HG03039 (cell line): ENCODE results near the gene HMGB2.

Experiments
- ATAC-seq: cut with Tn5 transposase; IDR thresholded peaks from one replicate; pipeline ENCODE4 v1.9.1; 2021; ENCODE audit warnings: mild to moderate bottlenecking, moderate library complexity; ENCODE audit not compliant: unreplicated experiment

The HMGB2 gene

DNA sequence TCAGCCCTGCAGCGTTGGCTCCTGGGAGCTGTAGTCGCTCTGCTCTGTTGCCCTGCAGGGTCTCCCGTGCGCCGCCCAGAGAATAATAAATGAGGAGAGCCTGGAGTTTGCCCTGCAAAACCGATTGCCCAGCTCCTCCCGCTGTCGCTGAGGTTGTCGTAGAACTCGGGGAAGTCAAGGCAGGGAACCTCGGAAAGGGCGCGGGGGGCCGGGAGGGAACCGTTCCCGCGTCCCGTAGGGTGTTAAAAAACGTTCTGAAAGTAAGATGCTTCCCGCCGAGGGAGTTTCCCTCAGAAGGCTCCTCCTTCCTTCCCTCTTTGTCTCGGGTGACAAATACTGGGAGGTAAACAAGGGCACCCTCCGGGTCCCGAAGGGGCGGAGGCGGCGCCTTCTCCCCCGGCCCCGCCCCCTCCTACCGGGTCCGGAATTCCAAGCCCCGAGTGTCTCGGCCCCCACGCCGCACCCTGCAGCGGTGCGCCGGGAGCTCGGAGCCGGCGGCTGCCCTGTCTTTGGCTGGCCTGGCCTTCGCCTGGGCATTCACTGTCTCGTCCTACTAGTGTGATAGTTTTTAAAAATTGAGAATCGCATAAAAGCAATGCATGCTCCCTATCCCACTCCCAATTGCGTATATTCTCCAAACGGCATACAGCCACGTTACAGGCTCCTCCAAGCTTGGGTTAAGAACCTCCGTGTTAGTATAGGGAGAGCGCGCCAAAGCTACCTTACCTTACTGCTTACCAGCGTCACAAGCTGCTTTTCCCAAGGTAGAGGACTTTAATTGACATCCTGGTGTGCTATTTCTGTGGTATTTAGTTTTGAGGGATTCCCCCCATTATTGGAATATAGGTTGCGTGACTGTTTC lies 964 bp upstream of the HMGB2 start:
- ATAC-seq: peak; percentile 34

DNA sequence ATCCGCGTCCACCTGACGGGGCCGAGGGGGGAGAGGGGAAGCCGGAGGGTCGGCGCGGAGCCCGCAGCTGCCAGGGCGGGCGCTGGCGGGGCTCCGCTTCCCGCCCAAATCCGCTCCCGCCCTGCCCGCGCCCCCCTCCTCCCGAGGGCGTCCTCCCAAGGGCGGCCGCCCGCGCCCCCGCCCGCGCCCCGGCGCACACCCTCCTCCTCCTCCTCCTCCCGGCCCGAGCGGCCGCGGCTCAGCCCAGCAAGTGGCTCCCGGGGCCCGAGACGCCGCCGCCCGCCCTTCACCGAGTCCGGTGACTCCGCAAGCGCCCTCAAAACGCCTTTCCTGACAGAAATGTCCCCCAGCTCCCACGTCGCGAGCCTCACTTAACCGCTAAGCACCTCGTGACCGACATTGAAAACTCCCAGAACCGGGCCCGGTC lies 487 bp downstream of the HMGB2 start:
- no peak for ATAC-seq

DNA sequence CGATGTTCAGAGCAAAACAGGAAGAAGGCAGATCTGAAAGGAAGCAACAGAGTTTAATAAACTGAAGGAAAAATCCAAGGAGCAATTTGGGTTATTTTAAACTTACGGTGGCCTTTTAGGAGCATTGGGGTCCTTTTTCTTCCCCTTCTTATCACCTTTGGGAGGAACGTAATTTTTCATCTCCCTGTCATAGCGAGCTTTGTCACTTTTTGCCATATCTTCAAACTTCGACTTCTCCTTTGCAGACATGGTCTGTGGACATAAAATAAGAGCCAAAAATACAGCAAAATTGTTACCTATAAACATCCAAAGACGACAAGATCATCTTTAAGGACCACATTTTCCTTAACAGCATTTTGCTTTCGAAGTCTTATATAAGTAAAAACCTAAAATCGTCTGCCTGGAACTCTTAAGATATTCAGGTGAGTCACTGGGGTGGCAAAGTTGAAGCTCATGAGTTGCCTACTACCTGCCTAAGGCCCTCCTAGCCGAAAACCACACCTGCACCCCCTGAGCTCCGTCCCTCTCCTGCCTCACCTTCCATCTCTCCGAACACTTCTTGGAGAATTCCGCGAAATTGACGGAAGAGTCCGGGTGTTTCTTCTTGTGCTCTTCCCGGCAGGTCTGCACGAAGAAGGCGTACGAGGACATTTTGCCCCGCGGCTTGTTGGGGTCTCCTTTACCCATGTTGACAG lies 1.0 kb downstream of the HMGB2 start:
- no peak for ATAC-seq

DNA sequence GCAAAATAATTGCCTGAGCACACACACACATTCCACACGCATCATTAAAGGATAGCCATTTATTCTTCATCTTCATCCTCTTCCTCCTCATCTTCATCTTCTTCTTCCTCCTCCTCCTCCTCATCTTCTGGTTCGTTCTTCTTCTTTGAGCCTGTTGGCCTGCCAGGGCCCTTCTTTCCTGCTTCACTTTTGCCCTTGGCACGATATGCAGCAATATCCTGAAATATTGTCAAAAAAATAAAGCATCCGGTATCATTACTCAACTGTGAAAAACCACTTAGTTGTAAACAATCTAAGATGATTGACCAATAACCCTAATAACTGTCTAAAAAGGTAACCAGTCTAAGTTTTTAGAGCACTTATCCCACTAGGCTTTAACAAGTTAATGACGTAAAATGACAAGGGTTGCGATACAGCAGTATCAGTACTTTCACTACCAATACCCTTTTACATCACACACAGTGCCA lies 2.1 kb downstream of the HMGB2 start:
- ATAC-seq: no peak

DNA sequence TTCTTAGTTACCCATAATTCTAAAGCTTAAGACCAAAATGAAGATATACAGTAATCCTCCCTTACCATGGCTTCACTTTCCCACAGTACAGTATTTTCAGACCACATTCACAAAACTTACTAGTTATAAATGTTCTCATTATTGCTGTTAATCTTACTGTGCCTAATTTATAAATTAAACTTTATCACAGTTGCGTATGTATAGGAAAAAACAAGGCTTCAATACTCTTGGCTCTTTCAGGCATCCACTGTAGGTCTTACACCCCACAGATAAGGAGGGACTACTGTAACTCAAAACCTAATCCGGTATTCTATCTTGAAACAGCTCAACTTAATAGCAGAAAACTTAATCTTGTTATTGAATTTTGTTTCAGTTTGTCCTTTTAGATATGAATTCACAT lies 3.6 kb downstream of the HMGB2 start:
- no peak for ATAC-seq

DNA sequence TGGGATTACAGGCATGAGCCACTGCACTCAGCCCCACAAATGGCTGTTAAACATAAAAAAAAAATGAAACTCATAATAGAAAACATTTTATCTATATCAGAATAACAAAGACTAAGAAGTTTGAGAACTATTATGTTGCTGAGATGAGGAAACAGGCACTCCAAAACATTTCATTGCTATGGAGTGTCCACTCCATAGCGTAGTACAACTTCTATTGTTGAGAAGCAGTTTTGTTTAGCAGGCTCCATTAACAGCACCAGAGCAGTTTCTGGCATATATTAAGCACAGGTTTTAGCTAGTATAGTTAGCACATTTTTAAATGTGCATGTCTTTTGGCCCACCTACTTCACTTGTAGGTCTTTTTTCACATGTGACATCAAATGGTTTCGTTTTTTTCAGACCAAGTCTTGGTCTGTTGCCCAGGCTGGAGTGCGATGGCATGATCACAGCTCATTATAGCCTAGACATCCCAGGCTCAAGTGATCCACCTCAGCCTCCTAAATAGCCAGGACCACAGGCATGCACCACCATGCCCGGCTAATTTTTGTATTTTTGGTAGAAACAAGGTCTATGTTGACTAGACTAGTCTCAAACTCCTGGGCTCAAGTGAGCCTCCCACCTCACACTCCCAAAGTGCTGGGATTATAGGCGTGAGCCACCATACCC lies 5.8 kb downstream of the HMGB2 start:
- no peak for ATAC-seq

DNA sequence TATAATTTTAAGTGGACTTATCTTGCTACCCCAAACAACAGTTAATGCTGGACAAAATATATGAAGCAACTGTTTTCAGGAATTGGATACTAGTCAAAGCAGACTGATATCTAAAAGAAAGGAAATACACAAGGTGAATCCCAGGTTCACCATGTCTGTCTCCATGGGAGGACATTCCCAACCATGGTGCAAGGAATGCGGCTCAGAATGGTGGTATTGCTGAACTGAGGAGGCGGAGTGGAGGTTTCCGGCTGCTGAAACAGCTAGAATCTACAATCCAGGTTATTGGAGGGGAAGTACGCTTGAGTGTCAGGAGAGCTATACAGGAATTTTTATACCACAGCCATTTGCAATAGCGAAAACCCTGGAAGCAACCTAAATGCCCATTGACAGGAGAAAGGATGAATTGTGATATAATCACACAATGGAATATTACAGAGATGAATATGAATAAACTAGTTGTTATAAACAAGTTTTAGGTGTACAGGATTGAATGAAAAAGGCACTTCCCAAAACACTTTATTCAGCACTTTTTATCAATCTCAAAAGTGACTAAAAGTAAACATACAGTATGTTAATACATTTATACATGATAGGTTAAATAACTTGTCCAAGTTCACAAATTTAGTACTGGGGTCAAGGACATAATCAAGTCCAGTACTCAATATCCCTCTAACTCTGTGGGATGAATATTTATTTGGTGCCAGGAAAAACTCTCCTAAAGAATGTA lies 9.0 kb downstream of the HMGB2 start:
- ATAC-seq: no peak

DNA sequence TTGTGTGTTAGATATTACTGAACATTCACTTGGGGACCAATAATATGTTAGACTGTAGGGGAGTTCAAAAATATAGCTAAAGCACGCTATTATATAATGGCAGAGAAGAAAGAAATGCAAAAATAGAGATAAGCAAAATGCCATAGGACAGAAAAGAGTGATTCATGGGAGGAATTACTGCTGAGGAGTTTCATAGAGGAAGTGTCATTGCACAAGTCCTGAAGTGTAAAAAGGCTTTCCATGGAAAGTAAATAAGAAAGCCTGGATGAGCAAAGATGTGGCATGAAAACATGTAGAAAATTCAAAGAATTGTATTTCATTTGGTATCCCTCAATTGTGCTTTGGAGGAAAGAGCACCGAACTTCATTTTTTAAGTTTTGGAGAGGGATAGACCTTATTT lies 14.5 kb downstream of the HMGB2 start:
- ATAC-seq: no peak

DNA sequence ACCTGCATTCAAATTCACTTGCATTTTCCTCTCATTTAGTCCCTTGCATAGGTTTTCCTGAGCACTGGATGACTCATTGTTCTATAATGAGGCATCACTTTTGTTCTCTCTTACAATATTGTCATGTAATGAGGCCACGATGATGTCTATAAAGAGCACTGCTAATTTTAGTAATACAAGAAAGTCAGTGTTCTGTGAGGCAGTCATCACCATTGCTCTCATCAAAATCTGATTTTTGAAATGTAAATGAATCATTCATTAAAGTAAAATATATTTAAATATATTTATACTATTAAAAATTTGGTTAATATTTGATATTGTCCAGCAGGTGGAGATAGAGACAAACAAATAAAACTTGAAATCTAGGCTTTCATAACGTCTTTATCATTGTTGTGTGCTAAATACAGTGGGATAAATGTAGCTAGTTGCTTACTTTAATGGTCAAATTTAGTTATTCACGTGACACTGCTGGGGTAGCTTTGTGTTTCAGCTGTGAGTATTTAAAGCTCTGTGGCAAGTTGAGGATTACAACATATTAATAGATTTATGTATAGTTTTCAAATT lies 15.4 kb downstream of the HMGB2 start:
- peak; percentile 62 for ATAC-seq

DNA sequence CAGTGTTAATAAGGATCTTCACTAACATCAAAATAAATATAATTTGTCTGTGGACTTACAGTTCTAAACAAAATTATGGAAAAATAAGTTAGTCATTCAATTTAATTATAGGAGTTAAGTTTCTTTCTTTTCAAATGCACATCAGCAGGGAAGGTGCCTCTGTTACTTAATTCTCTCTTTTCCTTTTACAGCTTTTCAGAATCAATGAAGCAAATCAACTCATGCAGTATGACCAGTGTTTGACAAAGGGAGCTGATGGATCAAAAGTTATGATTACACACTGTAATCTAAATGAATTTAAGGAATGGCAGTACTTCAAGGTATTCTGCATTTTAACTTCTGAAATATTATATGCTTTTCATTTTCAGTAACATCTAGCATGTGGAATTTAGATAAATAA lies 15.9 kb downstream of the HMGB2 start:
- ATAC-seq: no peak

DNA sequence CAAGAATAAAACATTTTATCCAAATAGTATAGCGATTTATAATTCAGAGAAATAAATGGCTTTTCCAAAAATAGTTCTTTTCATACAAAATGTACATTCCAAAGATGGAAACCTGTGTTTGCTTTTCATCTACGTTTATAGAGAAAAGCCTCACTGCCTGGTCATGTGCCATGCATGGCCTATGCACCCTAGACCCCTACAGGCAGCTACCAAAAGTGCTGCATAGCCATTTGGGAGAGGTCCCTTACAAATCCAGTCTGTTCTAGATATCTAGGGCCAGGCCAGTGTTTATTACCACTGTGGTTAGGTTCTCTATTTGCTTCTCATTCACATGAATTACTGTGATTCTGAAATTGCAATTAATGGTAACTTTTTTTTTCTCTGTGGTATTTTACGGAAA lies 17.2 kb downstream of the HMGB2 start:
- no peak for ATAC-seq

DNA sequence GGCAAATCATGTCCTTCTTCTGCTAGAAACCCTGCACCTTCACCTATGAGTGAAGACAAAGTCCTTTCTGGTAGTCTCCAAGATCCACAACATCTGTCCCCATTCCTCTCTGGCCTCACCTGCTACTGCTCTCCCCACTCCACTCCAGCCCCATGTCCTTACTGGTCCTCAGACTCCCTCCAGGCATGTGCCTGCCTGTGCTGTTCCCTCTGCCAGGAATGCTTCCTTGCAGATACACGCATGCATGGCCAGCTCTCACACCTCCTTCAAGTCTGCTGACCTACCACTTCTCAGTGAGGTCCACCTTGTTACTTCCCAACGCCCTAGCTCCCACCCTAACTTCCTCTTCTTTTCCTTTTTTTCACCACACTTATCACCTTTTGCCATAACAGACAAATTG lies 18.1 kb downstream of the HMGB2 start:
- no peak for ATAC-seq

DNA sequence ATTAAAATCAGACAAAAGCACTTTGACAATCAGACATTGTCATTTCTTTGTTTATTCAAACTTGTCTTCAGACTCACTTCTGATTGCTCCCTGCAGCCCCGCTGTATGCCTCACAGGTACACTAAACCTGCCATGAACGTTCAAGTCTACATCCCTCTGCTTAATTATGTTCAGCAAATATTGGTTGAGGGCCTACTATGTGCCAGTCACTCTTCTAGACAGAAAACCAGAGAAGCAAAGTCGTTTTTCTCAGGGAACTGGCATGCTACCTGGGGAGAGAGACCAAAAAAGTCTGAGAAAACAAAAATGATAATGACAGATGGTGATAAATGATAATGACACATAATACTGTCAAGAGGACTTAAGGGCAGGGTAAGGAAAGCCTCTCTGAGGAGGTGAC lies 19.4 kb downstream of the HMGB2 start:
- ATAC-seq: no peak

DNA sequence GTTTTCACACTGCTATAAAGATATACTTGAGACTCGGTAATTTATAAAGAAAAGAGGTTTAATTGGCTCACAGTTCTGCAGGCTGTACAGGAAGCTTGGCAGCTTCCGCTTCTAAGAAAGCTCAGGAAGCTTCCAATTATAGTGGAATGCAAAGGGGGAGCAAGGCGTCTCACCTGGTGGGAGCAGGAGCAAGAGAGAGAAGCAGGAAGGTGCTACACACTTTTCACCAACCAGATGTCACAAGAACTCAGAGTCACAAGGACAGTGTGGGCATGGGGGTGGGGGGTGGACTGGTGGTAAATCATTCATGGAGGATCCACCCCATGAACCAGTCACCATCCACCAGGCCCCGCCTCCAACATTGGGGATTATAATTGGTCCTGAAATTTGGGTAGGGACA lies 22.8 kb downstream of the HMGB2 start:
- no peak for ATAC-seq

DNA sequence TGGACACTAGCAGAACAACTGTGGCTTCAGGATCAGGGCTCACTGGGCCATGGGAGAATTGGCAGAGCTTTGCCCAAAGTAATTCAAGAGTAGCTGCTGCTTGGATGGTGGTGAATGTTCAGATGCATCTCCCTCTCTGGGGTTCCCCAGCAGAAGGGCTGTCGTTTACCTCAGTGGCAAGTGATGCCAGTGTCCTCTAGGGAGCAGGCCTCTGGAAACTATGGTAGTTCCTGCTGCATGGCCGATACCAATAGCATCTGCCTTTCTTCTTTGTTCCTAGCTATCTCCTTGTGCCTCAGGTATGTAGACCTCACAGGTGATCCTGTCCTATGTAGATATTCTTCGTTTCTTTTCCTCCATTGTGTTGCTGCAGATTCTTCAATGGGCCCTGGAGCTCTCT lies 26.4 kb downstream of the HMGB2 start:
- ATAC-seq: no peak

DNA sequence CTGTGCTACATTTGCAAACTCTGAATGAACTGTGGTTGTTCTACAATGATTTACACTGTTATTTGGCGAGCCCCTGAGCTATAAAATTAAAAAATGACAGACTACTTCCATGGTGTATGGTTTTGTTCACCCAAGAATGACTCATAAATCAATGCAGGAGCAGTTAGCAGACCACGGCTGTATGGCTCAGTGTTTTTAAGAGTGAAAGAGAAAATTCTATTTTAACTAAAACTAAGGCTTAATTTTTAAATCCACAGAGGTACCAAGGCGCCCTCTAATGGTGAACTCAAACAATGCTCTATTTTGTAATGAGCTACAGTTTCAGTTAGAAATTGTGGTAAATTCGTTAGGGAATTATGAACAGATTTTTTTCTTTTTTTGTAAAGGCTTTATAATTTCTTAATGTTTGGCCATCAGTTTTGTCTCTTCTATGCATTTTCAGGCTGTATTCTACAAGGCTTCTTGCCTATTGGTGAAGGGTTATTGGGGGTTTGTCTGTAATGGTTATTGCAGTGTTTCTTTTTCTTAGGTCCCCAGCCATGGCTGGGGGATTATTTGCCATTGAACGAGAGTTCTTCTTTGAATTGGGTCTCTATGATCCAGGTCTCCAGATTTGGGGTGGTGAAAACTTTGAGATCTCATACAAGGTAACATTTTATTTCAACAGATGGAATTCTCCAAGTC lies 32.5 kb downstream of the HMGB2 start:
- ATAC-seq: no peak

DNA sequence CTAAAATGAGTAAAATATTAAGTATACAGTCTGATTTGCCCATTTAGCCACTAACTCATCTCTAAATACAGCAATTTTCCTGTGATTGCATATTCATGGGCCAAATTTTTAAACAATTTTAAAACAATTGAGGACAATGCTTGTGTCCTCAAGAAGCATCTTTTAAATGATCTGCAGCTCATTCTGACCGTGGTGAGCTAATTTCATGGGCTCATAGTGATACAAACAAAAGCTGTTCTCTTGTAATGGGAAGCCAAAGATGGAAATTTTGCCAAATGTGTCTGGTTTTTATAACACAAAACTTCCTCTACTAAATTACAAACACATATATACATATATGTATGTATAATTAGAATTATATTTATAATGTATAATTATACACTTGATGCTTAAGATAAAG lies 39.7 kb downstream of the HMGB2 start:
- no peak for ATAC-seq

DNA sequence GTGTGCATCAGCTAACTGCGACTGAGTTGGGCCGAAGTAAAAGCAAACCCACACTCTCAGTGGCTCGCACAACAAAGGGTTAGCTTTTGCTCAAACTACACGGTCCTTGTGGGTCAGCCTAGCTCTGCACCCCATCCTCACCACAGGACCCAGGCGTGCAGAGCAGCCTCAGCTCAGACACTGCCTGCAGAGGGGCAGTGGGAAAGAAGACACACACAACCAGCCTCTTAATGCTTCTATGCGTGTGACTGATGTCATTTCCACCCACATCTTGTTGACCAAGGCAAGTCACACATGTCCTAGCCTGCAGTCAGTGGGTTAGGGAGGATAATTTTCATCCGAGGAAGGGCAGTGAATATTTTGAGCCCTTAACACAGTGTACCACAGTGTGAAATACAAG lies 40.5 kb downstream of the HMGB2 start:
- no peak for ATAC-seq

DNA sequence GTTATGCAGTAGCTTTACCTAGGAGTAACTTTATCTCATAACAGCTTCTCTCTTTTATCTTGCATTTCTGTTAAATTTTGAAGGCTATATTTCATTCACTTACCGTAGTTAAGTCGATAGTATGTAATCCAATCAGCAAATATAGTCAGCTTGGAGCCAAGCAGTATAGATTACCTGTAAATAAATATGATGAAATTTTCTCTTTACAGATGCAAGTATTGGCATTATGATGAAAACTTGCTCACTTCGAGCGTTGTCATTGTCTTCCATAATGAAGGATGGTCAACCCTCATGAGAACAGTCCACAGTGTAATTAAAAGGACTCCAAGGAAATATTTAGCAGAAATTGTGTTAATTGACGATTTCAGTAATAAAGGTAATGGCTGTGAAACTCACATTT lies 42.3 kb downstream of the HMGB2 start:
- ATAC-seq: no peak

DNA sequence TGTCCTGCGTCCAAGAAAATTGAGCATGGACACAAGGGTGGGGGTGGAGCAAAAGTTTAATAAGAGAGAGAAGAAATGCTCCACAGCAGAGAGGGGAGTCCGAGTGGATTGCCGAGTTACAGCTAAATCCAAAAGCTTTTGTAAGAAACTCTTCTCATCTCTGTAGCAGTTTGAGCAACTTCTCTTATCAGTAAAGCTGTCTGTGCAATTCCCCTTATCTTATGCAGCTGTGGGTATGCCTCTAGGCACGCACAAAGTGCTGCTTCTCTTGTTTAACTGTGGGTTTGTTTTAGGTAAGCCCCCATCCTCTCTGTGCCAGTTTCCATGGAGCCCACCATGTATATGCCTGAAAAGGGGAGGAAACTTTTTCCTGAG lies 44.8 kb downstream of the HMGB2 start:
- no peak for ATAC-seq
